CD4-positive, alpha-beta T cell treated with Interleukin-17A for 4 hours (primary cell): ENCODE measurements around the gene CABLES1.
A peak's percentile ranks its signal among the peaks of the same experiment; 100 is the strongest.
"Not testable (repeated sequence)": the region's sequence is repeated elsewhere in the genome, so short reads cannot be mapped to it uniquely, and the experiment has no call there.

Experiments
- DNase-seq: peaks from one replicate; pipeline ENCODE4 v3.0.0-alpha.2; 2020; ENCODE audit warnings: mixed read lengths

The CABLES1 gene

GRCh38 chr18:23247896-23248295, 112.6 kb downstream of the CABLES1 start:
- no peak for DNase-seq

DNA sequence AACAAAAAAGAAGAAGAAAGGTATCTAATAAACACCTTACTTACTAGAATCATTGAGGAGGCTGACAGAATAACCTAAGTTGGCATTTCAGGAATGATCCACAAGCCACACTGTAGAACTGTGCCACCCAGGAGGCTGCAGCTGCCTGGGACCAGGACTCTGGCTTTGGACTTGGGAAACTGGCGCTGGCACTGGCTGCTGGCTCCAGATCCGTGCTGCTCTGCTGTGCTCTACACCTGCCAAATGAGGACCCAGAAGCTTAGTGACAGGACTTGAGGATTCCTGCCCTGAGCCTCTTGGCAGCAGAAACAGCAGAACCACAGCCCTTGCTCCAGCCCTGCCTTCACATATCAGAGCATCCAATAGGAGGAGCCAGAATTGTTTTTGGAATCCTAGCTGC, 113.5 kb downstream of the CABLES1 start:
- no peak for DNase-seq

DNA sequence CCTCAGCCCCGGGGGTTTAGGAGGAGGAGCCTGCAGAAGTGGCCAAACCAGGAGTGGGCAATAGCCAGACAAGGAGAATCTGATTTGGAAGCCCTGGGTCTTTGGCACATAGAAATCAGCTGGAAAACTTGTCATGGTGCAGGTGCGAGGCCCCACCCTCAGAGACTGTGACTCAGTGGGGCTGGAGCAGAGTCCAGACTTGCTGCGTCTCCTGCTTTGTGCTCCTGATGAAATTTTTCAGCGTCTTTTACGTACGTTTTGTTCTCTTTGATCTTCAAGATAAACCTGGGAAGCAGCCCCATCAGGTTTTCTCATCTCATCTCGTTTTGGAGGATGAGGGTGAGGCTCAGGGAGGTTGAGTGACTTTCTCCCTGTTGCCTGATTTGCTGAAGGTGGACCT, 114.1 kb downstream of the CABLES1 start:
- DNase-seq = no peak

DNA sequence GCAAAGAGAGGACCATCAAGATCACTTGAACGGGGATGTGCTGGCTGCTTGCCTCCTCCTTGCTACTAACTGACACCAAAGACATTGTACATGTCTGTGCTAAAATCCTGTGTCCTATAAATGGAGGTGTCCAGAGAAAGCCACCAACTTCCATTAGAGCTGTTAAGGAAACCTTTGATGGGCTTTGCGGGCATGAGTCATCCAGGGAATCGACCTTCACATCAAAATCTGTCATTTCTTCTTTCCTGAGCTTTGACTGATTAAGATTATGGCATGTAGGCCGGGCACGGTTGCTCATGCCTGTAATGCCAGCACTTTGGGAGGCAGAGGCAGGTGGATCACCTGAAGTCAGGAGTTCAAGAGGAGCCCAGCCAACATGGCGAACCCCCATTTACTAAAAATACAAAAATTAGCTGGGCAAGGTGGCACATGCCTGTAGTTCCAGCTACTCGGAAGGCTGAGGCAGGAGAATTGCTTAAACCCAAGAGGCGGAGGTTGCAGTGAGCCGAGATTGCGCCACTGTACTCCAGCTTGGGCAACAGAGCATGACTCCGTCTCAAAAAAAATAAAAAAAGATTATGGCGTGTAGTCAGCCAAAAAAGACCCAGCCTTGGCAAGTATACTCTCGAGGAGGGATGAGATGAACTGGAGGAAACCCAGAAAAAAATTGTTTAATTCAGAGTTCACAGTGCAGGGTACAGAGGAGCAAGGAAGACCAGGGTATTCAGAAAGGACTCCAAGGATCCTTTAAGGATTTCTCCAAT, 115.8 kb downstream of the CABLES1 start:
- DNase-seq = no peak

DNA sequence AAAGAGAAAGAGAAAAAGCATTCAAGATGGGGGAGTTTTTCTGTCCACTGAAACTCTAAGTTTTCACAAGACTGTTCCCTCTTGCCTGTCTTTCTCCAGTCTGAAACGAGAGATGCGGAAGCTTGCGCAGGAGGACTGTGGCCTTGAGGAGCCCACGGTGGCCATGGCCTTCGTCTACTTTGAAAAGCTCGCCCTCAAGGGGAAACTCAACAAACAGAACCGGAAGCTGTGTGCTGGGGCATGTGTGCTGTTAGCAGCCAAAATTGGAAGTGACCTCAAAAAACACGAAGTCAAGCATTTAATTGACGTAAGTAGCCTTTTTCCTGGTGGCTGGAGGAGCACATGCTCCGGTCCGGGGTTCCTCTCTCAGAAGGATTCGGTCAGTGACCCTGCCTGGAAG, 118.3 kb downstream of the CABLES1 start:
- DNase-seq = no peak

GRCh38 chr18:23257137-23257536, 121.9 kb downstream of the CABLES1 start:
- DNase-seq = no peak

GRCh38 chr18:23257686-23258565, 122.6 kb downstream of the CABLES1 start:
- peak; percentile 36 for DNase-seq

GRCh38 chr18:23258566-23259469, 123.5 kb downstream of the CABLES1 start:
- no peak for DNase-seq

- peak; percentile 34 for DNase-seq
These were observed 124.7 kb downstream of the CABLES1 start for GRCh38 chr18:23259701-23260681.

DNA sequence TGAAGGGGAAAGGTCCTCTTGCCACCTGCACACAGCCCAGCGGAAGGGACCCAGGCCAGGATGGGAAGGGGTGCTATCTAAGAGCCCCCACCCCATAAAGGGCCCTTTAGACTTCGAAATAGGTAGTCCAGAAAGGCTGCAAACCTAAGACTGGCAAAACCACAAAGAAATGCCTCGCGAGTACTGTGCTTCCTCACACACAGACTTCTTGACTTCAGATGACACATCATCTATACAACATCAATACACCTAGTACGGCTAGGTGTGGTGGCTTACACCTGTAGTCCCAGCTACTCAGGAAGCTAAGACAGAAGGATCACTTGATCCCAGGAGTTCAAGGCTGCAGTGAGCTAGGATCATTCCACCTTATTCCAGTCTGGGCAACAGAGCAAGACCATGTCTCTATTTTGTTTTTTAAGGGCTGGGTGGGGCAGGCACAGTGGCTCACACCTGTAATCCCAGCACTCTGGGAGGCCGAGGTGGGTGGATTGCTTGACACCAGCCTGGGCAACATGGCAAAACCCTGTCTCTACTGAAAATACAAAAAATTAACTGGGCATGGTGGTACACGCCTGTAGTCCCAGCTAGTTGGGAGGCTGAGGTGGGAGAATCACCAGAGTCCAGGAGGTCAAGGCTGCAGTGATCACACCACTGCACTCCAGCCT, 125.8 kb downstream of the CABLES1 start:
- no peak for DNase-seq

GRCh38 chr18:23263551-23264235, 128.4 kb downstream of the CABLES1 start:
- DNase-seq = no peak

- no peak for DNase-seq
These were observed 130.6 kb downstream of the CABLES1 start for GRCh38 chr18:23265682-23266399.

GRCh38 chr18:23266717-23267446, 131.6 kb downstream of the CABLES1 start:
- no peak for DNase-seq

- no peak for DNase-seq
These were observed 132.1 kb downstream of the CABLES1 start for GRCh38 chr18:23267447-23267776.

GRCh38 chr18:23268641-23269040, 133.4 kb downstream of the CABLES1 start:
- no peak for DNase-seq

DNA sequence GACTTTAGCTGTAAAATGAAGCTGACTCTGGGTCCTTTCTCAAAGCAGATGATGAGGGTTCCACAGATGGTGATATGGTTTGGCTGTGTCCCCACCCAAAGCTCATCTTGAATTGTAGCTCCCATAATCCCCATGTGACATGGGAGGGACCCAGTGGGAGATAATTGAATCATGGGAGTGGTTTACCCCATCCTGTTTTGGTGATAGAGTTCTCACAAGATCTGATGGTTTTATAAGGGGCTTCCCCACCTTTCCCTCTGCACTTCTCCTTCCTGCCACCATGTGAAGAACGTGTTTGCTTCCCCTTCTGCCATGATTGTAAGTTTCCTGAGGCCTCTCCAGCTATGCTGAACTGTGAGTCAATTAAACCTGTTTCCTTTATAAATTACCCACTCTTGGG, 133.8 kb downstream of the CABLES1 start:
- DNase-seq = not testable (repeated sequence)

- no peak for DNase-seq
These were observed 134.6 kb downstream of the CABLES1 start for GRCh38 chr18:23269928-23270327.

DNA sequence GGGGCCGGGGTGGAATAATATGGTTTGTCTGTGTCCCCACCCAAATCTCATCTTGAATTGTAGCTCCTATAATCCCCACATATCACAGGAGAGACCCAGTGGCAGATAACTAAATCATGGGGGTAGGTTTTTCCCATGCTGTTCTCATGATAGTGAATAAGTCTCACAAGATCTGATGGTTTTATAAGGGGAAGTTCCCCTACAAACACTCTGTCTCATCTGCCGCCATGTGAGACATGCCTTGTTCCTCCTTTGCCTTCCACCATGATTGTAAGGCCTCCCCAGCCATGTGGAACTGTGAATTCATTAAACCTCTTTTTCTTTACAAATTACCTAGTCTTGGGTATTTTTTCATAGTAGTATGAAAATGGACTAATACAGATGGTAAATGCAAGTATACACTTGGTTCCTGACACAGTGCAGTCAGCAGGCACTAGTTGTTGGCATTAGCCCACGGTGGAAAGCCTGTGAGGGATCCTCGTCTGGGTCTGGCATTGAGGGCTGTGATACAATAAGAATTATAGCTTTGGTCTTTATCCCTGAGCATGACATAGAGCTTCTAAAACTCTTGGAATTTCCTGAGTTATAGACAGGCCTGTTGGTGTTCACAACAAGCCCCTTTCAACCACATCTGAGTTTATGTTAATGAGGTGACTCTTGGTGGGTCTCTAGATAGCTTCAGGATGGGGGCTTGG, 135.8 kb downstream of the CABLES1 start:
- DNase-seq = no peak
